T-cell (primary cell): Measurements from ENCODE around the gene STK32C. TPM values are rescaled to one million over a fixed set of nuclear protein-coding genes. Genes with fewer than 3 reads are reported as not detected.

Source experiments
- ATAC-seq, 4 experiments: fragments of 200-7000 bp in 3 of 4; fragments of 150-1000 bp in 1 of 4; cut with Tn5 transposase; replicated peaks in 1 of 4; 1 replicate in 3 of 4; 2 replicates in 1 of 4; pipeline ENCODE4 v1.10.0; 2021; ENCODE audit warnings: moderate library complexity in 3 of 4, mild to moderate bottlenecking in 2 of 4, moderate number of reproducible peaks in 1 of 4
- CTCF ChIA-PET, 2 donors: fragments of 300-600 bp; sonication (Branson Sonifier 250); formaldehyde crosslinking; loops; one replicate each; lab custom pipeline; 2022; ENCODE audit warnings: antibody characterized with exemption in 2 of 2; lab: Charles Lee
- POLR2A ChIA-PET, 2 donors: fragments of 300-600 bp; sonication (Branson Sonifier 250); formaldehyde crosslinking; loops; one replicate each; lab custom pipeline; 2022; ENCODE audit warnings: antibody characterized with exemption in 2 of 2; lab: Charles Lee
- DNase-seq, 35 experiments: peaks; one replicate each; pipeline versions ENCODE4 v3.0.0 to v3.0.0-alpha.2; 2013 to 2023
- H3K27ac ChIP-seq: one replicate; pipeline ENCODE4 v1.5.1; 2013; ENCODE audit warnings: low read length
- H3K27me3 ChIP-seq, 2 experiments: replicated peaks in 1 of 2; 1 replicate in 1 of 2; 2 replicates in 1 of 2; pipeline versions ENCODE4 v1.6.1 to v1.7.0; 2013; ENCODE audit warnings: low read length in 1 of 2, mixed read lengths in 1 of 2; ENCODE audit not compliant: control insufficient read depth in 2 of 2, insufficient read depth in 2 of 2; ENCODE audit errors: extremely low read depth in 1 of 2
- H3K36me3 ChIP-seq, 2 donors: 1 replicate in 1 of 2; 2 replicates in 1 of 2; pipeline versions ENCODE4 v1.6.1 to v1.7.0; 2013; ENCODE audit warnings: low read length in 1 of 2; ENCODE audit not compliant: control insufficient read depth in 2 of 2, insufficient read depth in 1 of 2; ENCODE audit errors: extremely low read depth in 1 of 2
- H3K4me1 ChIP-seq, 2 experiments: 1 replicate in 1 of 2; 2 replicates in 1 of 2; pipeline versions ENCODE4 v1.6.1 to v1.7.0; 2013; ENCODE audit warnings: low read length in 2 of 2, mixed read lengths in 1 of 2; ENCODE audit not compliant: insufficient read depth in 2 of 2, control insufficient read depth in 1 of 2; ENCODE audit errors: extremely low read depth in 1 of 2
- H3K4me3 ChIP-seq, 2 donors: 1 replicate in 1 of 2; 2 replicates in 1 of 2; pipeline versions ENCODE4 v1.5.1 to v1.7.0; 2013; ENCODE audit warnings: mild to moderate bottlenecking in 2 of 2, low read length in 1 of 2, moderate library complexity in 1 of 2; ENCODE audit not compliant: control insufficient read depth in 1 of 2; ENCODE audit errors: extremely low read depth in 1 of 2
- H3K9me3 ChIP-seq: 2 replicates; pipeline ENCODE4 v1.7.0; 2013
- H3K27ac Mint-ChIP-seq, 2 donors: one replicate each; pipeline ENCODE4 v1.8.0; 2020 to 2021; ENCODE audit warnings: mild to moderate bottlenecking in 2 of 2, mixed read lengths in 2 of 2
- H3K27me3 Mint-ChIP-seq, 2 donors: one replicate each; pipeline ENCODE4 v1.8.0; 2021 to 2022; ENCODE audit warnings: mixed read lengths in 2 of 2
- H3K36me3 Mint-ChIP-seq: one replicate; pipeline ENCODE4 v1.8.0; 2021; ENCODE audit warnings: mixed read lengths
- H3K4me1 Mint-ChIP-seq, 3 donors: one replicate each; pipeline ENCODE4 v1.8.0; 2020 to 2022; ENCODE audit warnings: mixed read lengths in 3 of 3, mild to moderate bottlenecking in 1 of 3
- H3K4me3 Mint-ChIP-seq, 3 donors: one replicate each; pipeline ENCODE4 v1.8.0; 2020 to 2022; ENCODE audit warnings: mild to moderate bottlenecking in 3 of 3, mixed read lengths in 3 of 3, moderate library complexity in 3 of 3
- H3K9me3 Mint-ChIP-seq, 3 donors: one replicate each; pipeline ENCODE4 v1.8.0; 2020 to 2022; ENCODE audit warnings: mixed read lengths in 3 of 3
- WGBS: methylation state at CpG from one replicate; pipeline ENCODE4 v1.1.5; 2013; ENCODE audit warnings: missing lambda C conversion rate; ENCODE audit not compliant: insufficient coverage; 5-methylcytosine and 5-hydroxymethylcytosine counted together
- total RNA-seq, 35 experiments: library from RNA in 6 of 35; stranded (reverse) in 6 of 35; fragments of 120-200 nt in 1 of 35; gene quantifications; one replicate each; pipeline versions ENCODE4 v1.2.1 to v1.2.4 and lab custom pipeline; 2013 to 2026

STK32C gene
- total RNA-seq, 5 donors from 2014 or later (not counting 1 experiment from before 2014, with no cell fraction given): 5.8 to 16.4 (median 12.2) TPM

DNA sequence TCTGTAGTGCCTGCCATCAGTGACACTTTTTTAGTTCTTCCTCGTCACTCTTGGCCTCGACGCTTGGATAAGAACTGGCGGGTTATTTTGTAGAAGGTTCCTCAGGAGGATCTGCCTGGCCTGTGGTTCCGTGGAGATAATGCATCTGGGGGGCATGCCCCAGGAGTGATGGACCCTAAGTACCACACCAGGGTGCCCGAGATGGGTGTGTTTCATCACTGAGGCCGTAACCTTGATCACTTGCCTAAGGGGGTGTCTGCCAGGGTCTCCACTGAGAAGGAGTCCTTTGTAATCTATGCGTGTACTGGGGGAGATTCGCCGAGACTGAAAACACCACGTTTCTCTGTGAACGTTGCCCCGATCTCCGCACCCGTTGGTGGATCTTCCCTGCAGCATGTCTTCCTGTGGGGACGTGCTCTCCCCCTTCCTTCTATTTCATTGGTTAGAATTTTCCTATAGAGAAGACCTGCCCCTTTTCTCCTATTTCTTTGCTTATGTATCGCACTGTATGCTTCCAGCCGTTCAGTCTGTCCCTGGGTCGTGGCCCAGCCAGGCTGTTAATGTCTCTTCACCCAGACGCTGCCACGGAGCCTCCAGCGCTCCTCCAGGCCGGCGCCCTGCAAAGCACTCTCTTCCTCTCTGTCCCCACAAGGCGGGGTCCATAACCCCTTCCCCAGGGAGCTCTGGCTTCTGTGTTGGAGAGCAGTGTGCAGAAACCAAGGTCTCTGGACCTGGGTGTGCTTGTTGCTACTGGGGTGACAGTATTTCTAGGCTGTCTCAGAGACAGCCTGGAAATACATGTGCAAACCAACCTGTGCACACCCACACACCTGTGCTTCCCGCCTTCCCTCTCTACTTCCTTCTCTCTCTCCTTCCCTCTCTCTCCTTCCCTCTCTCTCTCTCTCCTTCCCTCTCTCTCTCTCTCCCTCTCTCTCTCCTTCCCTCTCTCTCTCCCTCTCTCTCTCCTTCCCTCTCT, 135.4 kb downstream of the STK32C start:
- Histone ChIP-seq H3K4me1 (no peaks in the 10 kb centered on the region), H3K36me3 (no peaks in the 10 kb centered on the region), H3K9me3 (no peaks in the 10 kb centered on the region), H3K27ac (no peak overlapping the region), H3K27me3 (peaks cover 2 to 40% of the 10 kb centered on the region in 2 experiments), H3K4me3 (no peak overlapping the region)
- H3K27ac Mint-ChIP-seq: no peak overlapping the region
- 77% methylated on average over 16 of the region's 26 CpGs for WGBS
- no peaks in the 10 kb centered on the region for H3K36me3 Mint-ChIP-seq
- no peak overlapping the region for H3K4me3 Mint-ChIP-seq
- peaks cover 13 to 15% of the 10 kb centered on the region in 2 donors for H3K27me3 Mint-ChIP-seq
- ChIA-PET POLR2A (no interaction called here), CTCF (no interaction called here)
- ATAC-seq: peak in 1 of 4 experiments; percentile 20
- peaks cover 4 to 14% (median 12%) of the 10 kb centered on the region in 3 donors for H3K4me1 Mint-ChIP-seq
- no peak for DNase-seq
- no peaks in the 10 kb centered on the region for H3K9me3 Mint-ChIP-seq

DNA sequence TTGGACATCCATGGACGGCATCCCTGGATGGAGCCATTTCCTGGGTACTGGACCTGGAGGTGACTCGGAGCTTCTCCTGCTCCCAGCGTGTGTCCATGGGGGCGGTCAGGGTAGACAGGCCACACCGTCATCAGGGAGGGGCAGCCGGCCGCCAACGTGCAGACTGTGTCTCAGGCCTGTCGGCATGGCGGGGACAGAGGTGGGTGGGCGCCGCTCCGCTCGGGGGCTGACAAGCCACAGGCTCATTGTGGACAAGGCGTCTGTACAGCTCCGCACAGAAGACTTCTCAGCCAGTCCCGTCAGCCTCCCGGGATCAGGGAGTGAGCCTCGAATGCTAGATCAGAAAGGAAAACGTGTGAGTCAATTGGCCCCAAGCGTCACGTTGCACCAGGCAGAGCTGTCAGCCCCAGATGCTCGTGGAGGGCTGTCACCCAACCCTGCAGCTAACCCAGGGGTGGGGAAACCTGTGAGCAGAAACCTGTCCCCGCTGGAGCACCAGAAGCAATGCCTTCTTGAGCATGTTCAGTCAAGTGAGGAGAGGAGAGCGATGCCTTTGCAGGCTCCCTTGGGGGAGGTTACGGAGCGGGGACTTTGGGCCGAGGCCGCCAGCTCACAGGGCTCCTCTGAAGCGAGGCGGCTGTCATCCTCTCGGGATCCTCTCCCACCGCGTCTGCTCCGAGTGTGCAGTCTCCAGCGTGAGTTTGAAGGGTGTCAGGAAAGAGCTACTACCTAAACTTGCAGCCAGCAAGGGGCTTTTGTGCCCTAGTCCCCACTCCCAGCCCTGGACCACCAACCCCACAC, 137.0 kb downstream of the STK32C start:
- DNase-seq: no peak
- Histone ChIP-seq H3K4me3 (no peak overlapping the region), H3K9me3 (no peaks in the 10 kb centered on the region), H3K36me3 (no peaks in the 10 kb centered on the region), H3K27ac (no peak overlapping the region), H3K4me1 (no peaks in the 10 kb centered on the region), H3K27me3 (peaks cover 0 to 30% of the 10 kb centered on the region in 2 experiments)
- Mint-ChIP-seq H3K4me1 (peaks cover 4 to 12% (median 9%) of the 10 kb centered on the region in 3 donors), H3K9me3 (no peaks in the 10 kb centered on the region), H3K4me3 (no peak overlapping the region), H3K27me3 (peaks cover 0 to 3% of the 10 kb centered on the region in 2 donors), H3K36me3 (no peaks in the 10 kb centered on the region), H3K27ac (no peak overlapping the region)
- ChIA-PET POLR2A (no interaction called here), CTCF (no interaction called here)
- WGBS: 83% methylated on average over 29 of the region's 36 CpGs
- ATAC-seq: no peak

DNA sequence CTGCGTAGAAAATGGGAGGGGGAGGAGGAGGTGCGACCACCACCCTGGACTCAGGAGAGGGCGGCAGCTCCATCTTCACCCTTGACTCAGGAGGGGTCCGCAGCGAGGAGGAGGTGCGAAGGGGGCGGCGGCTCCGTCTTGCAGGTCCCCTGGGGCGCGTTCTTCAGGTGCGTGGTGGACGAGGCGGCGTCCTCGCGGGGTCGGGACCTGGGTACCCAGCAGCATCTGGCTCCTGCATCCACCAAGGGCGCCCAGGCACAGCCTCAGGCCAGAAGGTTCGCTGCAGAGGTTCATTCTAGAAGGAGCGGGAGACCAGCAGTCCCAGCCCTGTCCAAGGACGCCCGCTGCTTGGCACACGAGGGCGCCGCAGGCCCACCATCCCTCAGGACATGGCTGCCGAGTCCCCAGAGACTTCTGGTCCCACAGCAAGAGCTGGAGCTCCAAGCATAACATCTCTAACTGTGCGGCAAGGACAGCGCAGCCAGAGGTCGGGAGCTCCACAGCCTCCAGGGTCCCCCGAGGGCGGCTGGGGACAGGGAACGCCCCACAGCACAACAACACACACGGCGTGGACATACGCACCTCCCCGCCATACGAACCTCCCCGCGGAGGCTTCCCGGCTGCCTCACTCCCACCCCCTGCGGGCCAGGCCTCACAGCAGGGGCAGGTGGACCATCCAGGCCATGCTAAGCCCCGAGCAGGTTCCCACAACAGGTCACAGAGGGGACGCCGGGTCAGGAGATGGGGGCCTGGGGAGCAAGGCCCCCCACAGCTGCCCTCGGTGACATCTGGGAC, 137.8 kb downstream of the STK32C start:
- ATAC-seq (no peak), DNase-seq (no peak)
- Mint-ChIP-seq H3K4me1 (peaks cover 4 to 12% (median 9%) of the 10 kb centered on the region in 3 donors), H3K27me3 (peaks cover 0 to 3% of the 10 kb centered on the region in 2 donors), H3K27ac (no peak overlapping the region), H3K4me3 (no peak overlapping the region), H3K9me3 (no peaks in the 10 kb centered on the region), H3K36me3 (no peaks in the 10 kb centered on the region)
- ChIA-PET CTCF (no interaction called here), POLR2A (no interaction called here)
- H3K27ac ChIP-seq: no peak overlapping the region
- no peaks in the 10 kb centered on the region for H3K36me3 ChIP-seq
- WGBS: 86% methylated on average over 28 of the region's 46 CpGs
- peaks cover 0 to 29% of the 10 kb centered on the region in 2 experiments for H3K27me3 ChIP-seq
- H3K4me3 ChIP-seq: no peak overlapping the region
- no peaks in the 10 kb centered on the region for H3K4me1 ChIP-seq
- no peaks in the 10 kb centered on the region for H3K9me3 ChIP-seq

DNA sequence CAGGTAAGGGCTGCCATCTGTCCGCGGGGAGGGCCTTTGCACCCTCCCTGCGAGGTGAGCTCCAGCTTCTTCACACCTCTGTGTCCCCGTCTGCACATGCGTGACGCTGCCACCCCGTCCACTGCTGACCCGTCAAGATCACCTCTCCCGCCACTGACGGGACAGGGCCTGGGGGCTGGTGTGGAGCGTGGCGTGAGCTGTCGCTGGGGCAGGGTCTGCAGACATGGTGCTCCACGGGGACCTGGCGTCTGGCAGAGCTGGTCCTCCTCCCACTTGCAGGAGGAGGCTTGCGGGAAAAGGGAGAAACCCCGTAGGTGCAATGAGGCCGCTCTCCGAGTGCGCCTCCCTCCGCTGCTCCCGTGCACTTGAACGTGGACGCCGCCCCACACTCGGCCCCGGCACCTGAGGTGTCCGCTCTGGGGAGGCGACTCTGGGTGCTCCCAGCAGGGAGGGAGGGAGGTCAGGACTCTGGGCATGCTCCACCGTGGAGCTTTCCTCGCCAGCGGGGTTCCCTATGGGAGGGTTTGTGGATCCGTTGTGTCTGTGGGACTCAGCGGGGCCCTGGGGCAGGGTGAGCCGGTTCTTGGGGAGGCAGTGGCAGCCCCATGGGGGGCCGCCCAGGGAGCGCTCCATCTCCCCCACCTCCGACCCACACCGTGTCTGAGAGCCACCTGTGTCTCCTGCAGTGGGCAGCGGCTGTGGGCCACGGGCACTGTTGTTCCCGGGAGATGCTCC, 138.6 kb downstream of the STK32C start:
- Histone ChIP-seq H3K9me3 (no peaks in the 10 kb centered on the region), H3K4me3 (no peak overlapping the region), H3K4me1 (no peaks in the 10 kb centered on the region), H3K27me3 (peaks cover 0 to 29% of the 10 kb centered on the region in 2 experiments), H3K27ac (no peak overlapping the region), H3K36me3 (no peaks in the 10 kb centered on the region)
- Mint-ChIP-seq H3K4me1 (peaks cover 8 to 18% (median 9%) of the 10 kb centered on the region in 3 donors), H3K4me3 (no peak overlapping the region), H3K27me3 (peaks cover 0 to 3% of the 10 kb centered on the region in 2 donors), H3K9me3 (no peaks in the 10 kb centered on the region), H3K36me3 (no peaks in the 10 kb centered on the region), H3K27ac (no peak overlapping the region)
- ChIA-PET POLR2A (no interaction called here), CTCF (no interaction called here)
- ATAC-seq (no peak), DNase-seq (no peak)
- WGBS: 86% methylated on average over 35 of the region's 42 CpGs

DNA sequence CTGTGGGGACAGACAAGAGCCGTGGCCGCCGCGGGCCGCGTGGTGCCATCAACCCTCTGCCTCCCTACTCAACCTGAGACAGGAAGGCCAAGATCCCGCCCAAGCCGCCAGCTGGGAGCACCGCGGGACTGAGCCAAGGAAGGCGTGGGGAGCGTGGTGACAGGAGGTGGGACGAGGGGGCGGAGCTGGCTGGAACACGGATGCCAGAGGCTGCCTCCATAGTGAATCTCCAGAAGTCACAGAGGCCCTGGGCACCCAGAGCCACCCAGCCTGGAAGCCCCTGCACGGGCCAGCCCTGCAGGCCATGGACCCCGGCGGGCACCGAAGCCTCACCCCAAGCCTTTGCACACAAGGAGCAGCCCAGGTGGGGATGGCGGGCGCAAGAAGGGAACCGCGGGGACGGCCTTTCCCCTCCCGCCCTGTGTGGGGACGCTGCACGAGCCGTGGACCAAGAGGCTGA, 139.1 kb downstream of the STK32C start:
- Histone ChIP-seq H3K9me3 (no peaks in the 10 kb centered on the region), H3K4me3 (no peak overlapping the region), H3K36me3 (no peaks in the 10 kb centered on the region), H3K27ac (no peak overlapping the region), H3K4me1 (peaks cover 0 to 3% of the 10 kb centered on the region in 2 experiments), H3K27me3 (peaks cover 0 to 29% of the 10 kb centered on the region in 2 experiments)
- Mint-ChIP-seq H3K4me1 (peaks cover 11 to 17% (median 12%) of the 10 kb centered on the region in 3 donors), H3K27me3 (peaks cover 0 to 3% of the 10 kb centered on the region in 2 donors), H3K4me3 (no peak overlapping the region), H3K36me3 (no peaks in the 10 kb centered on the region), H3K9me3 (no peaks in the 10 kb centered on the region), H3K27ac (no peak overlapping the region)
- WGBS: 83% methylated on average over 25 of the region's 28 CpGs
- DNase-seq (no peak), ATAC-seq (no peak)
- ChIA-PET CTCF (no interaction called here), POLR2A (no interaction called here)
